H1 (cell line): ENCODE measurements around the gene ADCY9.

Source experiments
- CHD2 ChIP-seq: IDR thresholded peaks from 2 replicates; pipeline ENCODE4 v1.6.1; 2012; ENCODE audit warnings: low read length, improper control_type of control experiment
- EZH2 ChIP-seq: fragments of 200-600 bp; sonication (generic); IDR thresholded peaks from 2 replicates; pipeline ENCODE4 v1.7.1; 2012; ENCODE audit warnings: low read depth, mild to moderate bottlenecking, moderate library complexity, low read length, inconsistent platforms; ENCODE audit not compliant: severe bottlenecking
- POLR2AphosphoS5 ChIP-seq: IDR thresholded peaks from 2 replicates; pipeline ENCODE4 v1.6.1; 2011; ENCODE audit warnings: low read depth, low read length
- RAD21 ChIP-seq, 2 experiments: IDR thresholded peaks in 1 of 2; conservative IDR thresholded peaks in 1 of 2; 2 replicates each; pipeline ENCODE4 v1.6.1; 2011; ENCODE audit warnings: low read depth in 2 of 2, low read length in 2 of 2, improper control_type of control experiment in 1 of 2, inconsistent platforms in 1 of 2, mild to moderate bottlenecking in 1 of 2, moderate library complexity in 1 of 2
- RNF2 ChIP-seq: fragments of 200-900, 300-1000 bp; sonication (generic); IDR thresholded peaks from 2 replicates; pipeline ENCODE4 v1.7.1; 2016; ENCODE audit warnings: borderline replicate concordance, low read depth, mild to moderate bottlenecking, antibody characterized with exemption, low read length; ENCODE audit not compliant: poor library complexity, severe bottlenecking; ENCODE audit errors: missing control alignments
- RXRA ChIP-seq: IDR thresholded peaks from 2 replicates; pipeline ENCODE4 v1.6.1; 2011; ENCODE audit warnings: low read depth, mild to moderate bottlenecking, low read length, moderate library complexity; ENCODE audit not compliant: insufficient read depth
- TF ChIP-seq, protein P1 (sequence below), 3 experiments: IDR thresholded peaks; 1 replicate in 2 of 3; 2 replicates in 1 of 3; pipeline versions ENCODE4 v1.5.1 to v1.6.1; 2011; ENCODE audit warnings: low read length in 3 of 3, mild to moderate bottlenecking in 3 of 3, inconsistent platforms in 2 of 3, low read depth in 1 of 3, moderate library complexity in 1 of 3; ENCODE audit not compliant: insufficient read depth in 1 of 3; ENCODE audit errors: control extremely low read depth in 1 of 3
- TF ChIP-seq, protein P2 (sequence below): IDR thresholded peaks from 2 replicates; pipeline ENCODE4 v1.6.1; 2011; ENCODE audit warnings: low read length, improper control_type of control experiment
- TF ChIP-seq, protein P3 (sequence below): IDR thresholded peaks from 2 replicates; pipeline ENCODE4 v1.6.1; 2012; ENCODE audit warnings: inconsistent platforms

- TF ChIP-seq, protein P1, sequence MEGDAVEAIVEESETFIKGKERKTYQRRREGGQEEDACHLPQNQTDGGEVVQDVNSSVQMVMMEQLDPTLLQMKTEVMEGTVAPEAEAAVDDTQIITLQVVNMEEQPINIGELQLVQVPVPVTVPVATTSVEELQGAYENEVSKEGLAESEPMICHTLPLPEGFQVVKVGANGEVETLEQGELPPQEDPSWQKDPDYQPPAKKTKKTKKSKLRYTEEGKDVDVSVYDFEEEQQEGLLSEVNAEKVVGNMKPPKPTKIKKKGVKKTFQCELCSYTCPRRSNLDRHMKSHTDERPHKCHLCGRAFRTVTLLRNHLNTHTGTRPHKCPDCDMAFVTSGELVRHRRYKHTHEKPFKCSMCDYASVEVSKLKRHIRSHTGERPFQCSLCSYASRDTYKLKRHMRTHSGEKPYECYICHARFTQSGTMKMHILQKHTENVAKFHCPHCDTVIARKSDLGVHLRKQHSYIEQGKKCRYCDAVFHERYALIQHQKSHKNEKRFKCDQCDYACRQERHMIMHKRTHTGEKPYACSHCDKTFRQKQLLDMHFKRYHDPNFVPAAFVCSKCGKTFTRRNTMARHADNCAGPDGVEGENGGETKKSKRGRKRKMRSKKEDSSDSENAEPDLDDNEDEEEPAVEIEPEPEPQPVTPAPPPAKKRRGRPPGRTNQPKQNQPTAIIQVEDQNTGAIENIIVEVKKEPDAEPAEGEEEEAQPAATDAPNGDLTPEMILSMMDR (IDR thresholded peaks at IDR 0.05; ENCODE audit: control extremely low read depth in 1 of 3, insufficient read depth in 1 of 3, low read depth in 1 of 3, low read length in 3 of 3) = peak; percentile 77 to 96 (median 93)
- TF ChIP-seq CHD2 (no peak), RNF2 (no peak), POLR2AphosphoS5 (0 out of 2 replicates have a peak, but pooled peaks have one; percentile 17), EZH2 (no peak), RXRA (no peak), RAD21 (IDR thresholded peaks at IDR 0.05 in 1 of 2, conservative IDR thresholded peaks at IDR 0.05 in 1 of 2; ENCODE audit: low read depth in 2 of 2, low read length in 2 of 2) (peak; percentile 63 to 82)
- TF ChIP-seq, protein P2, sequence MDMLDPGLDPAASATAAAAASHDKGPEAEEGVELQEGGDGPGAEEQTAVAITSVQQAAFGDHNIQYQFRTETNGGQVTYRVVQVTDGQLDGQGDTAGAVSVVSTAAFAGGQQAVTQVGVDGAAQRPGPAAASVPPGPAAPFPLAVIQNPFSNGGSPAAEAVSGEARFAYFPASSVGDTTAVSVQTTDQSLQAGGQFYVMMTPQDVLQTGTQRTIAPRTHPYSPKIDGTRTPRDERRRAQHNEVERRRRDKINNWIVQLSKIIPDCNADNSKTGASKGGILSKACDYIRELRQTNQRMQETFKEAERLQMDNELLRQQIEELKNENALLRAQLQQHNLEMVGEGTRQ = no peak
- TF ChIP-seq, protein P3, sequence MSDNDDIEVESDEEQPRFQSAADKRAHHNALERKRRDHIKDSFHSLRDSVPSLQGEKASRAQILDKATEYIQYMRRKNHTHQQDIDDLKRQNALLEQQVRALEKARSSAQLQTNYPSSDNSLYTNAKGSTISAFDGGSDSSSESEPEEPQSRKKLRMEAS = 0 out of 2 replicates have a peak, but pooled peaks have one; percentile 16
These were observed 177.2 kb downstream of the ADCY9 start for GRCh38 chr16:3938843-3939624.
